H1 (cell line): ENCODE measurements around the gene TMPRSS2. TPM values are rescaled to one million over a fixed set of nuclear protein-coding genes. Genes with fewer than 3 reads are reported as not detected.

ENCODE experiments used
- CTCF ChIP-seq, 3 experiments: IDR thresholded peaks; 1 replicate in 2 of 3; 2 replicates in 1 of 3; pipeline versions ENCODE4 v1.5.1 to v1.6.1; 2011; ENCODE audit warnings: low read length in 3 of 3, mild to moderate bottlenecking in 3 of 3, inconsistent platforms in 2 of 3, low read depth in 1 of 3, moderate library complexity in 1 of 3; ENCODE audit not compliant: insufficient read depth in 1 of 3; ENCODE audit errors: control extremely low read depth in 1 of 3
- GTF2F1 ChIP-seq: IDR thresholded peaks from 2 replicates; pipeline ENCODE4 v1.6.1; 2012; ENCODE audit warnings: low read depth, low read length, improper control_type of control experiment, borderline replicate concordance
- KDM5A ChIP-seq: fragments of 200-600 bp; IDR thresholded peaks from 2 replicates; pipeline ENCODE4 v1.7.1; 2012; ENCODE audit warnings: mild to moderate bottlenecking, low read length, inconsistent platforms, mixed read lengths
- POLR2A ChIP-seq, 2 experiments: IDR thresholded peaks; 1 replicate in 1 of 2; 2 replicates in 1 of 2; pipeline ENCODE4 v1.6.1; 2011; ENCODE audit warnings: low read depth in 2 of 2, low read length in 2 of 2, mild to moderate bottlenecking in 2 of 2; ENCODE audit errors: control extremely low read depth in 1 of 2
- RXRA ChIP-seq: IDR thresholded peaks from 2 replicates; pipeline ENCODE4 v1.6.1; 2011; ENCODE audit warnings: low read depth, mild to moderate bottlenecking, low read length, moderate library complexity; ENCODE audit not compliant: insufficient read depth
- SP4 ChIP-seq: IDR thresholded peaks from 2 replicates; pipeline ENCODE4 v1.6.1; 2012; ENCODE audit warnings: low read length, inconsistent platforms
- TAF7 ChIP-seq: optimal IDR thresholded peaks from 2 replicates; pipeline ENCODE3; 2011; ENCODE audit warnings: low read depth, mild to moderate bottlenecking, inconsistent platforms, low read length, moderate library complexity, borderline replicate concordance
- TEAD4 ChIP-seq: IDR thresholded peaks from 2 replicates; pipeline ENCODE4 v1.6.1; 2012; ENCODE audit warnings: low read depth, low read length, inconsistent platforms, mixed read lengths
- USF2 ChIP-seq: IDR thresholded peaks from 2 replicates; pipeline ENCODE4 v1.6.1; 2011; ENCODE audit warnings: low read length, improper control_type of control experiment
- polyA plus RNA-seq, 7 experiments: library from polyadenylated mRNA; depleted of rRNA in 3 of 7; stranded (reverse) in 5 of 7; unstranded in 2 of 7; fragments of >200 nt in 5 of 7; fragments of 200-250 nt in 2 of 7; gene quantifications; 1 replicate in 5 of 7; 2 replicates in 1 of 7; 4 replicates in 1 of 7; pipeline versions ENCODE4 v1.2.1 to v1.2.3, GENCODE V29; 2011 to 2013; ENCODE audit warnings: missing spikeins in 2 of 7, mixed read lengths in 2 of 7
- total RNA-seq: library from RNA; stranded (reverse); fragmentation: NEBNext Ultra II Directional; extraction: Animal tissue kit (Norgen Biotek cat#: 25700); gene quantifications from 2 replicates; pipeline ENCODE4 v1.2.1, GENCODE V29; 2021

The TMPRSS2 gene
- total and polyA plus RNA-seq, 2 of the 8 experiments (the other 6 are each of a cell fraction or from before 2014, with no cell fraction given), result 9.2 to 11.0 TPM

GRCh38 chr21:41425954-41426675 lies 81.8 kb downstream of the TMPRSS2 start, which contains the start of gene MX1 (continued):
- TF ChIP-seq RXRA (no peak), GTF2F1 (no peak), POLR2A (IDR thresholded peaks at IDR 0.05; ENCODE audit: control extremely low read depth in 1 of 2, low read depth in 2 of 2, low read length in 2 of 2) (peak in 1 of 2 experiments; percentile 50; a peak in 1 of 3 replicates), CTCF (IDR thresholded peaks at IDR 0.05; ENCODE audit: control extremely low read depth in 1 of 3, insufficient read depth in 1 of 3, low read depth in 1 of 3, low read length in 3 of 3) (no peak), TEAD4 (no peak), SP4 (no peak), USF2 (no peak), TAF7 (no peak), KDM5A (no peak)
